Measurements from ENCODE around the gene ZNF534.
"Not testable (repeated sequence)": the region's sequence is repeated elsewhere in the genome, so short reads cannot be mapped to it uniquely, and the experiment has no call there.

DNA sequence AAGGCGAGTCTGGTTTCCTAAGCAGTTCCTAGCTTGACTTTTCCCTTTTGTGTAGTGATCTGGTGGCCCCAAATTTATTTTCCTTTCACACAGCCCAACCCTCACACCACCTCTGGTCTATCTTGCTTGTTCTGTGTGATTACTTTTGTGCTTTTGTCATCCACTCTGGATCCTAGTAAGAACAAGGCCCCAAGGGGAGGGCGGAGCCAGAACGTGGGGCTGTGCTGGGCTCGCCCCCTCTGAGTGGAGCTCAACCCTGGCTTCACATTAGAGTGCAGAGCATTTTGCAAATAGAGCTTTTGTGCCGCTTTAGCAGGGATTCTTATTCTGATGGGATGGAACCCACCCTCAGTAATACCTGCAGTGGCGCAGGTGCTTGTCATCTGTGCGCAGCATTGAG, 56.1 kb downstream of the ZNF534 start:
- TF ChIP-seq, protein P1, sequence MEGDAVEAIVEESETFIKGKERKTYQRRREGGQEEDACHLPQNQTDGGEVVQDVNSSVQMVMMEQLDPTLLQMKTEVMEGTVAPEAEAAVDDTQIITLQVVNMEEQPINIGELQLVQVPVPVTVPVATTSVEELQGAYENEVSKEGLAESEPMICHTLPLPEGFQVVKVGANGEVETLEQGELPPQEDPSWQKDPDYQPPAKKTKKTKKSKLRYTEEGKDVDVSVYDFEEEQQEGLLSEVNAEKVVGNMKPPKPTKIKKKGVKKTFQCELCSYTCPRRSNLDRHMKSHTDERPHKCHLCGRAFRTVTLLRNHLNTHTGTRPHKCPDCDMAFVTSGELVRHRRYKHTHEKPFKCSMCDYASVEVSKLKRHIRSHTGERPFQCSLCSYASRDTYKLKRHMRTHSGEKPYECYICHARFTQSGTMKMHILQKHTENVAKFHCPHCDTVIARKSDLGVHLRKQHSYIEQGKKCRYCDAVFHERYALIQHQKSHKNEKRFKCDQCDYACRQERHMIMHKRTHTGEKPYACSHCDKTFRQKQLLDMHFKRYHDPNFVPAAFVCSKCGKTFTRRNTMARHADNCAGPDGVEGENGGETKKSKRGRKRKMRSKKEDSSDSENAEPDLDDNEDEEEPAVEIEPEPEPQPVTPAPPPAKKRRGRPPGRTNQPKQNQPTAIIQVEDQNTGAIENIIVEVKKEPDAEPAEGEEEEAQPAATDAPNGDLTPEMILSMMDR (IDR thresholded peaks at IDR 0.05; ENCODE audit: insufficient read depth, low read depth, low read length) = not testable (repeated sequence)
- not testable (repeated sequence) for TF ChIP-seq EZH2 (IDR thresholded peaks at IDR 0.05; ENCODE audit: insufficient read depth, low read length)
